PFSK-1 (cell line): ENCODE results near the gene HS3ST3B1.

Experiments used
- FOXP2 ChIP-seq: optimal IDR thresholded peaks from 2 replicates; pipeline ENCODE3; 2011; ENCODE audit warnings: borderline replicate concordance, control low read depth, inconsistent platforms; ENCODE audit not compliant: insufficient read depth; ENCODE audit errors: extremely low read length, extremely low read depth
- POLR2AphosphoS5 ChIP-seq: IDR thresholded peaks from 2 replicates; pipeline ENCODE4 v1.6.1; 2012; ENCODE audit warnings: low read depth, mild to moderate bottlenecking, control low read depth, low read length, moderate library complexity
- SIN3A ChIP-seq: IDR thresholded peaks from 2 replicates; pipeline ENCODE4 v1.6.1; 2012; ENCODE audit warnings: mild to moderate bottlenecking, low read length, moderate library complexity, borderline replicate concordance; ENCODE audit not compliant: insufficient read depth
- TAF1 ChIP-seq: IDR thresholded peaks from 2 replicates; pipeline ENCODE4 v1.6.1; 2012; ENCODE audit warnings: low read length, control low read depth, borderline replicate concordance; ENCODE audit not compliant: insufficient read depth
- TF ChIP-seq, protein P1 (sequence below), 2 experiments: IDR thresholded peaks; 2 replicates each; pipeline versions ENCODE4 v1.6.1 to v1.8.0; 2011 to 2012; ENCODE audit warnings: low read depth in 2 of 2, low read length in 2 of 2, control low read depth in 1 of 2, inconsistent platforms in 1 of 2, mild to moderate bottlenecking in 1 of 2, moderate library complexity in 1 of 2; ENCODE audit not compliant: insufficient read depth in 1 of 2

GRCh38 chr17:14308965-14309879 lies 8.3 kb downstream of the HS3ST3B1 start:
- TF ChIP-seq POLR2AphosphoS5 (peak; percentile 44; the same call in 1 of the 2 replicates), SIN3A (0 out of 2 replicates have a peak, but pooled peaks have one; percentile 52), TAF1 (peak; percentile 3; the same call in 1 of the 2 replicates), FOXP2 (no peak)
- TF ChIP-seq, protein P1, sequence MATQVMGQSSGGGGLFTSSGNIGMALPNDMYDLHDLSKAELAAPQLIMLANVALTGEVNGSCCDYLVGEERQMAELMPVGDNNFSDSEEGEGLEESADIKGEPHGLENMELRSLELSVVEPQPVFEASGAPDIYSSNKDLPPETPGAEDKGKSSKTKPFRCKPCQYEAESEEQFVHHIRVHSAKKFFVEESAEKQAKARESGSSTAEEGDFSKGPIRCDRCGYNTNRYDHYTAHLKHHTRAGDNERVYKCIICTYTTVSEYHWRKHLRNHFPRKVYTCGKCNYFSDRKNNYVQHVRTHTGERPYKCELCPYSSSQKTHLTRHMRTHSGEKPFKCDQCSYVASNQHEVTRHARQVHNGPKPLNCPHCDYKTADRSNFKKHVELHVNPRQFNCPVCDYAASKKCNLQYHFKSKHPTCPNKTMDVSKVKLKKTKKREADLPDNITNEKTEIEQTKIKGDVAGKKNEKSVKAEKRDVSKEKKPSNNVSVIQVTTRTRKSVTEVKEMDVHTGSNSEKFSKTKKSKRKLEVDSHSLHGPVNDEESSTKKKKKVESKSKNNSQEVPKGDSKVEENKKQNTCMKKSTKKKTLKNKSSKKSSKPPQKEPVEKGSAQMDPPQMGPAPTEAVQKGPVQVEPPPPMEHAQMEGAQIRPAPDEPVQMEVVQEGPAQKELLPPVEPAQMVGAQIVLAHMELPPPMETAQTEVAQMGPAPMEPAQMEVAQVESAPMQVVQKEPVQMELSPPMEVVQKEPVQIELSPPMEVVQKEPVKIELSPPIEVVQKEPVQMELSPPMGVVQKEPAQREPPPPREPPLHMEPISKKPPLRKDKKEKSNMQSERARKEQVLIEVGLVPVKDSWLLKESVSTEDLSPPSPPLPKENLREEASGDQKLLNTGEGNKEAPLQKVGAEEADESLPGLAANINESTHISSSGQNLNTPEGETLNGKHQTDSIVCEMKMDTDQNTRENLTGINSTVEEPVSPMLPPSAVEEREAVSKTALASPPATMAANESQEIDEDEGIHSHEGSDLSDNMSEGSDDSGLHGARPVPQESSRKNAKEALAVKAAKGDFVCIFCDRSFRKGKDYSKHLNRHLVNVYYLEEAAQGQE (IDR thresholded peaks at IDR 0.05; ENCODE audit: insufficient read depth in 1 of 2, low read depth in 2 of 2, low read length in 2 of 2): no peak
